IPS-NIHi11 (cell line): Measurements from ENCODE around the gene LZTFL1.
A peak's percentile ranks its signal among the peaks of the same experiment; 100 is the strongest.

Experiments
- DNase-seq: peaks from one replicate; pipeline ENCODE4 v3.0.0; 2012; ENCODE audit warnings: mixed read lengths, low spot score

Gene LZTFL1

GRCh38 chr3:45807681-45808540 is 34.0 kb downstream of the LZTFL1 start:
- no peak for DNase-seq

- DNase-seq = no peak
Observed at GRCh38 chr3:45807133-45807532, 34.8 kb downstream of the LZTFL1 start.

DNA sequence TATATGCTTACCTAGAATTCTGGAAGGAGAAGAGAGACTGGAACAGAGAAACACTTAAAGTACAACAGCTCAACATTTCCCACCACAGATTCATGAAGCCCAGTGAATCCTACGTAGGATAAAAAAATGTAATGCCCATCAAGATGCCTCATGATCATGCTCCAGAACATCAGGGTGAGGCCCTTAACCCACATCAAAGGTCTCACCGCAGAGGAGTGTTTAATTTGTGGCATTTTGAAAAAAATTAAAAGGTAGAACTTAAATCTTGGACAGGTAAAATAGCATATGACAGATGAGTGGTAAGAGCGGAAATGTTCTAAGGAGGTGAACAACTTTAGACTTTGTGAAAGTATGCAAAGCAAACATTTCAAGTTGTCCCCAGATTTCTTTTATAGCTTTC is 35.8 kb downstream of the LZTFL1 start:
- no peak for DNase-seq

- no peak for DNase-seq
Observed at GRCh38 chr3:45803252-45803935, 38.5 kb downstream of the LZTFL1 start.

DNA sequence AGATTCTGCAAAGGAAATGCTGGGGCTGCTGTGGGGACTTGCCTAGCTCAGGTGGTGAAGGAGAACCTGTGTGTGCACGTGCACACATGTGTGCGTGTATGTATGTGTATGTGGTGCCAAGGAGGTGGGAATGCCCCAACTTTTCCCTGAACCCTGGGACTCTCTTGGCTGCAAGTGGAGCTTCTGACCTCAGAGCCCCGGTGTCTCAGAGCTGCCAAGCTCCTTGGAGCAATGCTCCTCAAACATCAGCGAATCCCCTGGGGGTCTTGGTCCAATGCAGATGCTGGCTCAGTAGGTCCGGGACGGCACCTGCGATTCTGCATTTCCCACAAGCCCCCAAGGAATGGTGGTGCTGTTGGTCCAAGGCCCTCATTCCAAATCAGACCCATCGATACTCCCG is 39.8 kb downstream of the LZTFL1 start:
- DNase-seq = no peak

- no peak for DNase-seq
Observed at GRCh38 chr3:45800611-45801010, 41.3 kb downstream of the LZTFL1 start.

DNA sequence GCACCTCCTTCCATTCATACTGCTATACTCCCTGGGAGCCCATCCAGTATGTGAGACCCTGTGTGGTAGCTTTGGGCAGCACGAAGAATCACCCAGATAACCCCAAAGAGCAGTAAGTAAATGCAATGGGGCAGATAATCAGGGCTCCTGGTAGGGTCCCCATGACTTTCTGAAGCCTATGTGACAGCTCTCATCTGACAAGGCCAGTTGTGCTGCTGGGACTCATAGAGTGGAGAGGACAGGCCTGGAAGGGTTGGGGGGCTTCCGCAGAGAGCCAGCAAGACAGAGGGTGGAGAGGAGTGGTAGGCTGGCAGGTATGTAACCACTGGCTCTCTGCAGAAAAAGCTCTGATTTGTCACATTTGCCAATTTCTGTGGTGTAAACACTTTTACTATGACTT is 42.3 kb downstream of the LZTFL1 start:
- DNase-seq = no peak

DNA sequence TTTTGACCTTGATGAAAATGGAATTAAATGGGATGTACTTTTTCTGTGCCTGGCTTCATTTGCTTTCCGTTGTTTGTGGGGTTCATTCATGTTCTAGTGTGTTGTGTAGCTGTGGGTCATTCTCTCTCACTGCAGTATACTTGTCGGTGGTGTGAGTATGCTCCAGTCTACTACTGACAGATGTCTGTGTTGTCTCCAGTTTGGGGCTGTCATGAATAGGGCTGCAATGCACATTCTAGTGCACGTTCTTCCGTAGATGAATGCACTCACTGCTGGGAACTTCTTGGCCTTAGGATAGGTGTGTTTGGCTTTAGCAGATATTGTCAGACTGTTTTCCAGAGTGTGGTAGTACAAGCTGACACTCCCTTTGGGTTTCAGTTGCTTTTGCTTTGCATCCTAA is 43.9 kb downstream of the LZTFL1 start:
- no peak for DNase-seq

DNA sequence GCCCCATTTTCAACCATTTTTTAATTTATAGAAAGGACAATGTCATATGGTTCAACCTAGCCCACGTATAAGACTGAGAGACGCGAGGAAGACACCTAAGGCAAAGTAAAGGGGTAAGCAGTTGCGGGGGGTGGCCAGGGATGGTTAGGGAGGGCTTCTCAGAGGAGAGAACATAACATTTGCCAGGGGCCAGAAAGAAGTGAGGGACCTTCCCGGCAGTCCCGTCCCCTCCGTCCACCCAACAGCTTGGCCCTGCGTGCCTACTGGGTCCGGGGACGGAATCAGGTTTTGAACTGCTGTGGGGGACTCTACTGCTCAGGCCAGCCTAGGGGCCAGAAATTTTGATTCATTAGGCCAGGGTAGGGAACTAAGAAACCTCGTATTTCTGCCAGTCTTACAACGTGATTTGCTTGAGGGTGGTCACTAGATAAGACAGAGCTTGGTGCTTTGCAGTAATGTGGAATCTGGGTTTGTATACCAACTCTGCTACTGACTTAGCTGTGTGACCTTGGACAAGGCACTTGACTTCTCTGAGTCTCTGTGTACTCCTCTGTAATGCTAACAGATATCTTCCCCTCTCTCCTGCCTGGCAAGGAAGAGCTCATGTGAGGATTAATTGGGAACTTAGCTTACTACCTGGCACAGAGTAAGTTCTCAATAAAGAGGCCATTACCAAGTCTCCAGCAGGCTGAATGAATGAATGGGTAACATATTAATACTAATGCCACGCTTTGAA is 44.8 kb downstream of the LZTFL1 start:
- no peak for DNase-seq

DNA sequence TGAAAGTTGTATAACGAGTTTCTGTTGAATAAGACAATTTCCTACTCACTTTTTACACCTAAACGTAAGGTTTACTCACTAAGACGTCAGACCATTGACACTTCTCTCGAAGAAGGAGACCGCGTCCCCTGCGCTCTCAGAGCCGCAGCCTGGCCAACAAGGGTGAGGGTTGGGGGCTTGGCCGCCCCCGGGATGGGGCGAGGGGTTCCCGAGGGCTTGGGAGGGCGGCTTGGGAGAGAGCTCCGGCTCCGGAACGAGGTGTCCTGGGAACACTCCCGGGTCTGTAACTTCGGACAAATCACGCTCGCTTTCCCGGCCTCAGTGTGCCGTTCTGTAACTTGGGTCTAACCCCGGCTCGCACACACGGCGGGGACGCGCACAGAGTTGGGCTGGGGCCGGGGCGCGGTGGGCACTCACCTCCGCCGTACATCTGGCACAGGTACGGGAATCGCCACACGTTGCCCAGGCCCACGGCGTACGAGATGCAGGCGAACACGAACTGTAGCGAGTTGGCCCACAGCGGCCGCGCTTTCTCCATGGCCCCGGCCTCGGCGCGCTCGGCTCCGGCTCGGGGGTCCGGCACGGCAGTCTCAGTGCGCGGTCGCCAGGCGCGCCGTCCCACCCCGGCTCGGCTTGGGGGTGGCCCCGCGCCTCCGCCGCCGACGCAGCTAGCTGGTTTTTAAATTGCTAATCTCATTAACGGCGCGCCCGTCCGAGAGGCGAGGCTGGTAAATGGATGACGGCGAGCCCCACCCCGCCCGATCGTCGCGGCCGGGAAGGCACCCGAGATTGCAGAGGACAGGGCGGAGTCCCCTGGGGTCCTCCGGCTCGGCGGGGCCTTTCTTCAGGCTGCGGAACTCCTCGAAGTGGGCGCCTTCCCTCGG is 45.8 kb downstream of the LZTFL1 start, which contains the start of gene SLC6A20:
SLC6A20 (minus strand) TSS at position 655 of the 884 bp plus-strand sequence; CDS start at position 538, 117 bp downstream.
- peak; percentile 67 for DNase-seq

- DNase-seq = no peak
Observed at GRCh38 chr3:45795509-45795881, 46.4 kb downstream of the LZTFL1 start.

DNA sequence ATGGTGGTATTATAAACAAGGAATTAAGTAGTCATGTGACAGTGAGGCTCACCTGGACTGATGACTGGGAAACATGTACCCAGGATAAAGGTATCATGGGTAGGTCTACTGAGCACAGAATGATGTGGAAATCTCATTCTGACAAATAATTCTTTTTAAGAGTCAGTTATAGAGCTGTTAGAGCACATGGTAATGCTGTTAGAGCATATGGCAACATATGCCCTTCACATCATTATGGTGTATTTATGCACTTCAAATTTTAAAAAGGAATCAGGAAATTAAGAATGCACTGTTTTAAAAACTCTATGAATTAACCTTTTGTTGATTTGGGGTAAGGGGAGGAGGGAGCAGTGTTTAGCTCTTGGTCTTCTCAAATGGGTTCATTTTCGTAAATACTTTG is 47.3 kb downstream of the LZTFL1 start:
- no peak for DNase-seq

- no peak for DNase-seq
Observed at GRCh38 chr3:45794177-45794560, 47.8 kb downstream of the LZTFL1 start.

DNA sequence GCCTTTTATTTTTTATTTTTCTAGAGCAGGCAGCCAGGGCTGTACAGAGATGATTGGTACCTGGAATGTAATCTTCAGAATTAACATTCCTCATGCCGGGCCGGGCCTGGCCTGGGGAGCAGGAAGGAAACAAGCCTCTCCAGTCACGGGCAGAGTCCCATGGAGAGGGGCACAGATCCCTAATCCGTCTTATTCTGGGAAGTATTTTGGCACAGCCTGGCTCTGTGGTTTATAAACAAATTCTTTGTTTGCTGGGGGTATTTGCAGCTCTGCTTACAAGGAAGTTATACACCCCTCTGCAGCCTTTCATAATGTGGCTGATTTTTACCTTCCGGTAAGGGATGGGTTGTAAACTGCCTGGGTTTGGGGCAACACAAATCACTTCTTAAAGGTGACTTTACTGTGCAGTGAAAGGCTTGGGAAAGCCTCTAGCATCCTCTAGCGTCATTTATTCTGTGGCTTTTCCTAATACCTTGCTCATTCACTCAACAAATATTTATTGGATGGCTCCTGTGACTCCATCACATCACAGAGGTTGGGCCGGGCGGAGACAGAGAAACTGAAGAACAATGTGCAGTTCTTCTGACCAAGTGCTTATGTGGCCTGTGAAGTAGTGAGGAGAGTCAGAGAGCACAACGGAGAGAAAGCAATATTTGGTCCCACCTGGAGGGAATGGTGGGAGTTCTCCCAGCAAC is 48.3 kb downstream of the LZTFL1 start:
- DNase-seq = no peak

DNA sequence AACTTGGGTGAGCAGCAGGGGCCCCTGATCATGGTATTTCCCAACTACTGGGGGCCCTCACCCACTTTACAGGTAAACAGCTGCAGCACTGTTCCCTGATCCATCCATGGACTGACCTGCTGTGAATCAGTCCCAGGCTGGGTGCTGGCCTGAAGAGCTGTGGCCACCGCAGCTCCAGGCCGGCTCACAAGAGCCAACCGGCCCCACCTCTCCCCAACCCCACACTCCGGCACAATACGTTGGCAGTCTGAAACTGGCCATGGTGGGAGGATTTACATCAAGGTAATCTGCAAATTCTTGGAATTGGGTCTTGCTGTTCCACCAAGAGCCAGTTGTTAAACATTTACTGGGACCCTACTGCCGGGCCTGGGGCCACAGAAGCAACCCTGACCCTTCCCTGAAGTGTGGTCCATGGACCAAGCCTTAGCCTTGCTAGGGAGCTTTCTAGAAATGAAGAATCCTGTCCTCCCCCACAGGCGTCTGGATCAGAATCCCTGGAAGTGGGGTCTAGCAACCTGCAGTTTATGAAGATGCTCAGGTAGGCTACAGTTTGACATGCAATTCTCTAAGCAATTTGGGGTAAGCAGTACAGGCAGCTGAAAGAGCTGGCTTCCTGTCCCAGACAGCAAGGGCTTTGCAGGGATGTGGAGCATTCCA is 49.3 kb downstream of the LZTFL1 start:
- no peak for DNase-seq

GRCh38 chr3:45792036-45792435 is 49.9 kb downstream of the LZTFL1 start:
- no peak for DNase-seq

DNA sequence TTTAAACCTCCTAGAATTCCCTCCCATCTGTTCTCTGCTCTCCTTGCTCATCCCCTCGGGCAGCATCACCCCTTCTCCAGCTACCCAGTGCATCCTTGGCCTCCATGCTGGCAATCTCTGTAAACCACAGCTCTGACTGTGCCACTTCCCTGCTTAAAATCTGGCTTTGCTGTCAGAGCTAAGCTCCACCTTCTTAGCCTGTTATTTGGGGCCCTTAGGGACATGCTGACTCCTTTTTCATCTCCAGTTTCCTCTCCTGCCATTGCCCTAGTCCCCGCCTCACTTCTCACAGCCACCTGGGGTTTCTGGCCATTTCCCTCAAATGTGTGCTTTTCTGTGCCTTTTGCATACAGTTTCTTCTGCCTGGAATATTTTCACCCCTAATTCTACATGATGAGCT is 51.3 kb downstream of the LZTFL1 start:
- no peak for DNase-seq

GRCh38 chr3:45789235-45789812 is 52.6 kb downstream of the LZTFL1 start:
- no peak for DNase-seq

GRCh38 chr3:45787551-45787950 is 54.4 kb downstream of the LZTFL1 start:
- DNase-seq = no peak

GRCh38 chr3:45786801-45787495 is 55.0 kb downstream of the LZTFL1 start:
- DNase-seq = no peak
